ENCODE data around the gene AMOTL1.

The AMOTL1 gene

GRCh38 chr11:94858012-94858705 is 90.0 kb downstream of the AMOTL1 start:
- Histone ChIP-seq H3K9me3 (ENCODE audit: control insufficient read depth in 5 of 5, low read length in 5 of 5) (no peaks in the 10 kb centered on the region), H3K27ac (ENCODE audit: low read depth, low read length) (no peak overlapping the region), H3K36me3 (ENCODE audit: control insufficient read depth in 5 of 5, insufficient read depth in 5 of 5, low read length in 5 of 5) (peaks cover 22 to 87% (median 77%) of the 10 kb centered on the region in 5 donors)

GRCh38 chr11:94860333-94860732 is 92.2 kb downstream of the AMOTL1 start:
- no peaks in the 10 kb centered on the region for H3K27me3 ChIP-seq (ENCODE audit: control insufficient read depth in 5 of 5, insufficient read depth in 4 of 5, low read length in 5 of 5)
- H3K9me3 ChIP-seq (ENCODE audit: control insufficient read depth in 5 of 5, low read length in 5 of 5) = no peaks in the 10 kb centered on the region
- H3K36me3 ChIP-seq (ENCODE audit: control insufficient read depth in 5 of 5, insufficient read depth in 5 of 5, low read length in 5 of 5) = peaks cover 21 to 86% (median 75%) of the 10 kb centered on the region in 5 donors
- no peak overlapping the region for H3K27ac ChIP-seq (ENCODE audit: low read depth, low read length)
- H3K4me1 ChIP-seq (ENCODE audit: control insufficient read depth in 5 of 5, insufficient read depth in 5 of 5, low read length in 5 of 5) = no peaks in the 10 kb centered on the region
- H3K4me3 ChIP-seq (ENCODE audit: low read depth in 1 of 5, low read length in 5 of 5) = no peak overlapping the region
- no peak overlapping the region for H3K9ac ChIP-seq (ENCODE audit: low read length in 5 of 5)

More at GRCh38 chr11:94858012-94858705, 90.0 kb downstream of the AMOTL1 start:
- Histone ChIP-seq H3K9ac (ENCODE audit: low read length in 5 of 5) (no peak overlapping the region), H3K27me3 (ENCODE audit: control insufficient read depth in 5 of 5, insufficient read depth in 4 of 5, low read length in 5 of 5) (no peaks in the 10 kb centered on the region), H3K4me1 (ENCODE audit: control insufficient read depth in 5 of 5, insufficient read depth in 5 of 5, low read length in 5 of 5) (no peaks in the 10 kb centered on the region), H3K4me3 (ENCODE audit: low read depth in 1 of 5, low read length in 5 of 5) (no peak overlapping the region)

GRCh38 chr11:94861306-94861845 is 93.2 kb downstream of the AMOTL1 start:
- H3K27ac ChIP-seq (ENCODE audit: low read depth, low read length) = no peak overlapping the region
- H3K4me1 ChIP-seq (ENCODE audit: control insufficient read depth in 5 of 5, insufficient read depth in 5 of 5, low read length in 5 of 5) = no peaks in the 10 kb centered on the region
- H3K9ac ChIP-seq (ENCODE audit: low read length in 5 of 5) = no peak overlapping the region
- no peaks in the 10 kb centered on the region for H3K27me3 ChIP-seq (ENCODE audit: control insufficient read depth in 5 of 5, insufficient read depth in 4 of 5, low read length in 5 of 5)
- no peak overlapping the region for H3K4me3 ChIP-seq (ENCODE audit: low read depth in 1 of 5, low read length in 5 of 5)
- peaks cover 22 to 86% (median 75%) of the 10 kb centered on the region in 5 donors for H3K36me3 ChIP-seq (ENCODE audit: control insufficient read depth in 5 of 5, insufficient read depth in 5 of 5, low read length in 5 of 5)
- H3K9me3 ChIP-seq (ENCODE audit: control insufficient read depth in 5 of 5, low read length in 5 of 5) = no peaks in the 10 kb centered on the region

- Histone ChIP-seq H3K27ac (ENCODE audit: low read depth, low read length) (no peak overlapping the region), H3K27me3 (ENCODE audit: control insufficient read depth in 5 of 5, insufficient read depth in 4 of 5, low read length in 5 of 5) (no peaks in the 10 kb centered on the region), H3K4me3 (ENCODE audit: low read depth in 1 of 5, low read length in 5 of 5) (no peak overlapping the region), H3K4me1 (ENCODE audit: control insufficient read depth in 5 of 5, insufficient read depth in 5 of 5, low read length in 5 of 5) (no peaks in the 10 kb centered on the region), H3K36me3 (ENCODE audit: control insufficient read depth in 5 of 5, insufficient read depth in 5 of 5, low read length in 5 of 5) (peaks cover 13 to 89% (median 77%) of the 10 kb centered on the region in 5 donors), H3K9ac (ENCODE audit: low read length in 5 of 5) (no peak overlapping the region), H3K9me3 (ENCODE audit: control insufficient read depth in 5 of 5, low read length in 5 of 5) (no peaks in the 10 kb centered on the region)
Measured at GRCh38 chr11:94862926-94863880, 95.0 kb downstream of the AMOTL1 start.

- Histone ChIP-seq H3K9me3 (ENCODE audit: control insufficient read depth in 5 of 5, low read length in 5 of 5) (no peaks in the 10 kb centered on the region), H3K9ac (ENCODE audit: low read length in 5 of 5) (no peak overlapping the region), H3K4me3 (ENCODE audit: low read depth in 1 of 5, low read length in 5 of 5) (no peak overlapping the region), H3K36me3 (ENCODE audit: control insufficient read depth in 5 of 5, insufficient read depth in 5 of 5, low read length in 5 of 5) (peaks cover 15 to 87% (median 76%) of the 10 kb centered on the region in 5 donors), H3K27ac (ENCODE audit: low read depth, low read length) (no peak overlapping the region), H3K27me3 (ENCODE audit: control insufficient read depth in 5 of 5, insufficient read depth in 4 of 5, low read length in 5 of 5) (no peaks in the 10 kb centered on the region), H3K4me1 (ENCODE audit: control insufficient read depth in 5 of 5, insufficient read depth in 5 of 5, low read length in 5 of 5) (no peaks in the 10 kb centered on the region)
Measured at GRCh38 chr11:94864506-94865045, 96.4 kb downstream of the AMOTL1 start.

- no peaks in the 10 kb centered on the region for H3K9me3 ChIP-seq (ENCODE audit: control insufficient read depth in 5 of 5, low read length in 5 of 5)
- H3K4me3 ChIP-seq (ENCODE audit: low read depth in 1 of 5, low read length in 5 of 5) = no peak overlapping the region
- no peak overlapping the region for H3K27ac ChIP-seq (ENCODE audit: low read depth, low read length)
- no peak overlapping the region for H3K9ac ChIP-seq (ENCODE audit: low read length in 5 of 5)
- no peaks in the 10 kb centered on the region for H3K4me1 ChIP-seq (ENCODE audit: control insufficient read depth in 5 of 5, insufficient read depth in 5 of 5, low read length in 5 of 5)
- H3K27me3 ChIP-seq (ENCODE audit: control insufficient read depth in 5 of 5, insufficient read depth in 4 of 5, low read length in 5 of 5) = no peaks in the 10 kb centered on the region
- peaks cover 14 to 84% (median 76%) of the 10 kb centered on the region in 5 donors for H3K36me3 ChIP-seq (ENCODE audit: control insufficient read depth in 5 of 5, insufficient read depth in 5 of 5, low read length in 5 of 5)
Measured at GRCh38 chr11:94866231-94866822, 98.2 kb downstream of the AMOTL1 start.

GRCh38 chr11:94866936-94867795 is 99.0 kb downstream of the AMOTL1 start:
- Histone ChIP-seq H3K27ac (ENCODE audit: low read depth, low read length) (no peak overlapping the region), H3K4me1 (ENCODE audit: control insufficient read depth in 5 of 5, insufficient read depth in 5 of 5, low read length in 5 of 5) (no peaks in the 10 kb centered on the region), H3K27me3 (ENCODE audit: control insufficient read depth in 5 of 5, insufficient read depth in 4 of 5, low read length in 5 of 5) (no peaks in the 10 kb centered on the region), H3K9me3 (ENCODE audit: control insufficient read depth in 5 of 5, low read length in 5 of 5) (no peaks in the 10 kb centered on the region), H3K4me3 (ENCODE audit: low read depth in 1 of 5, low read length in 5 of 5) (no peak overlapping the region), H3K9ac (ENCODE audit: low read length in 5 of 5) (no peak overlapping the region), H3K36me3 (ENCODE audit: control insufficient read depth in 5 of 5, insufficient read depth in 5 of 5, low read length in 5 of 5) (peaks cover 14 to 84% (median 78%) of the 10 kb centered on the region in 5 donors)

- Histone ChIP-seq H3K27ac (ENCODE audit: low read depth, low read length) (no peak overlapping the region), H3K36me3 (ENCODE audit: control insufficient read depth in 5 of 5, insufficient read depth in 5 of 5, low read length in 5 of 5) (peaks cover 13 to 96% (median 88%) of the 10 kb centered on the region in 5 donors), H3K4me3 (ENCODE audit: low read depth in 1 of 5, low read length in 5 of 5) (no peak overlapping the region), H3K9ac (ENCODE audit: low read length in 5 of 5) (no peak overlapping the region), H3K27me3 (ENCODE audit: control insufficient read depth in 5 of 5, insufficient read depth in 4 of 5, low read length in 5 of 5) (no peaks in the 10 kb centered on the region), H3K4me1 (ENCODE audit: control insufficient read depth in 5 of 5, insufficient read depth in 5 of 5, low read length in 5 of 5) (no peaks in the 10 kb centered on the region), H3K9me3 (ENCODE audit: control insufficient read depth in 5 of 5, low read length in 5 of 5) (no peaks in the 10 kb centered on the region)
Measured at GRCh38 chr11:94868468-94868867, 100.3 kb downstream of the AMOTL1 start.

- H3K4me3 ChIP-seq (ENCODE audit: low read depth in 1 of 5, low read length in 5 of 5) = no peak overlapping the region
- no peak overlapping the region for H3K27ac ChIP-seq (ENCODE audit: low read depth, low read length)
- H3K4me1 ChIP-seq (ENCODE audit: control insufficient read depth in 5 of 5, insufficient read depth in 5 of 5, low read length in 5 of 5) = peaks cover 0 to 5% (median 3%) of the 10 kb centered on the region in 5 donors
- H3K27me3 ChIP-seq (ENCODE audit: control insufficient read depth in 5 of 5, insufficient read depth in 4 of 5, low read length in 5 of 5) = no peaks in the 10 kb centered on the region
- H3K9me3 ChIP-seq (ENCODE audit: control insufficient read depth in 5 of 5, low read length in 5 of 5) = no peaks in the 10 kb centered on the region
- H3K9ac ChIP-seq (ENCODE audit: low read length in 5 of 5) = no peak overlapping the region
- H3K36me3 ChIP-seq (ENCODE audit: control insufficient read depth in 5 of 5, insufficient read depth in 5 of 5, low read length in 5 of 5) = peaks cover 11 to 98% (median 88%) of the 10 kb centered on the region in 5 donors
Measured at GRCh38 chr11:94869186-94869585, 101.0 kb downstream of the AMOTL1 start.

Measured in subcutaneous abdominal adipose tissue (tissue), 5 donors.